HG03196 (cell line): ENCODE results near the gene ZNF232.
"Not testable (repeated sequence)": the region's sequence is repeated elsewhere in the genome, so short reads cannot be mapped to it uniquely, and the experiment has no call there.

Source experiments
- ATAC-seq: cut with Tn5 transposase; IDR thresholded peaks from one replicate; pipeline ENCODE4 v1.9.1; 2021; ENCODE audit not compliant: unreplicated experiment

The ZNF232 gene

GRCh38 chr17:5130261-5130660 is 18.6 kb upstream of the ZNF232 start:
- not testable (repeated sequence) for ATAC-seq

GRCh38 chr17:5129770-5130169 is 18.1 kb upstream of the ZNF232 start:
- ATAC-seq = not testable (repeated sequence)

GRCh38 chr17:5128905-5129535 is 17.3 kb upstream of the ZNF232 start:
- no peak for ATAC-seq

GRCh38 chr17:5128387-5128786 is 16.7 kb upstream of the ZNF232 start:
- ATAC-seq = not testable (repeated sequence)

GRCh38 chr17:5127910-5128309 is 16.2 kb upstream of the ZNF232 start:
- ATAC-seq = no peak

GRCh38 chr17:5126719-5127488 is 15.2 kb upstream of the ZNF232 start:
- no peak for ATAC-seq

GRCh38 chr17:5124896-5125295 is 13.2 kb upstream of the ZNF232 start:
- not testable (repeated sequence) for ATAC-seq

GRCh38 chr17:5124125-5124760 is 12.6 kb upstream of the ZNF232 start:
- ATAC-seq = not testable (repeated sequence)

- no peak for ATAC-seq
These were observed 11.9 kb upstream of the ZNF232 start for GRCh38 chr17:5123343-5124124.

GRCh38 chr17:5122586-5123342 is 11.1 kb upstream of the ZNF232 start:
- ATAC-seq = no peak

- not testable (repeated sequence) for ATAC-seq
These were observed 10.4 kb upstream of the ZNF232 start for GRCh38 chr17:5122056-5122455.

- no peak for ATAC-seq
These were observed 9.6 kb upstream of the ZNF232 start for GRCh38 chr17:5121186-5121841.

- ATAC-seq = not testable (repeated sequence)
These were observed 8.9 kb upstream of the ZNF232 start for GRCh38 chr17:5120436-5121185.

- ATAC-seq = no peak
These were observed 8.4 kb upstream of the ZNF232 start for GRCh38 chr17:5120036-5120435.

- ATAC-seq = no peak
These were observed 6.5 kb upstream of the ZNF232 start for GRCh38 chr17:5118219-5118618.

- no peak for ATAC-seq
These were observed 4.3 kb upstream of the ZNF232 start, which contains the start of gene USP6 for GRCh38 chr17:5115673-5116651. Gene USP6 (plus strand): TSS chr17:5116032. CDS start chr17:5130368, 14,336 bp downstream.

- ATAC-seq = no peak
These were observed 862 bp downstream of the ZNF232 start for GRCh38 chr17:5110816-5111215.

GRCh38 chr17:5100832-5101231 is 10.8 kb downstream of the ZNF232 start:
- ATAC-seq = no peak
